Loucy (cell line): ENCODE results near the gene TMEM187.
A peak's percentile ranks its signal among the peaks of the same experiment; 100 is the strongest.

Experiments used
- H2AFZ ChIP-seq: fragments of 200-600 bp; sonication (generic); 2 replicates; pipeline ENCODE4 v1.6.0; 2016; ENCODE audit warnings: antibody characterized with exemption, mild to moderate bottlenecking, low read length, moderate library complexity
- H3F3A ChIP-seq: fragments of 200-600 bp; 2 replicates; pipeline ENCODE4 v1.6.0; 2016; ENCODE audit warnings: antibody characterized with exemption, low read depth, mild to moderate bottlenecking
- H3K27me3 ChIP-seq: fragments of 200-600 bp; sonication (generic); 2 replicates; pipeline ENCODE4 v1.6.1; 2014; ENCODE audit warnings: low read length, mild to moderate bottlenecking; ENCODE audit not compliant: insufficient read depth, poor library complexity, severe bottlenecking
- H3K36me3 ChIP-seq: fragments of 200-600 bp; sonication (generic); 2 replicates; pipeline ENCODE4 v1.6.1; 2016; ENCODE audit warnings: low read length; ENCODE audit not compliant: insufficient read depth
- H3K4me1 ChIP-seq: fragments of 200-600 bp; sonication (generic); 2 replicates; pipeline ENCODE4 v1.5.1; 2014; ENCODE audit warnings: low read length, mild to moderate bottlenecking; ENCODE audit not compliant: insufficient read depth, poor library complexity, severe bottlenecking
- H3K4me2 ChIP-seq: fragments of 200-600 bp; sonication (generic); 2 replicates; pipeline ENCODE4 v1.6.0; 2014; ENCODE audit warnings: antibody characterized with exemption, low read length, low read depth, mild to moderate bottlenecking; ENCODE audit not compliant: poor library complexity, severe bottlenecking
- H3K4me3 ChIP-seq: fragments of 200-600 bp; sonication (generic); 2 replicates; pipeline ENCODE4 v1.5.1; 2014; ENCODE audit warnings: low read length, mild to moderate bottlenecking, mixed read lengths; ENCODE audit not compliant: poor library complexity, severe bottlenecking
- H3K79me2 ChIP-seq: fragments of 200-600 bp; sonication (generic); 2 replicates; pipeline ENCODE4 v1.6.1; 2014; ENCODE audit warnings: low read length; ENCODE audit not compliant: insufficient read depth
- H3K9ac ChIP-seq: fragments of 200-600 bp; sonication (generic); 2 replicates; pipeline ENCODE4 v1.6.0; 2014; ENCODE audit warnings: mild to moderate bottlenecking, low read depth, low read length, moderate library complexity; ENCODE audit not compliant: poor library complexity, severe bottlenecking
- H3K9me2 ChIP-seq: fragments of 200-600 bp; sonication (generic); replicated peaks from 2 replicates; pipeline ENCODE4 v1.6.1; 2016; ENCODE audit warnings: low read depth, low read length, mixed read lengths
- H3K9me3 ChIP-seq: fragments of 200-600 bp; sonication (generic); 2 replicates; pipeline ENCODE4 v1.6.1; 2014; ENCODE audit warnings: mild to moderate bottlenecking, antibody characterized with exemption, low read length, low read depth; ENCODE audit not compliant: insufficient read depth
- H4K20me1 ChIP-seq: fragments of 200-600 bp; sonication (generic); 2 replicates; pipeline ENCODE4 v1.6.0; 2014; ENCODE audit warnings: antibody characterized with exemption, low read length, mild to moderate bottlenecking; ENCODE audit not compliant: insufficient read depth, poor library complexity, severe bottlenecking
- CTCF ChIP-seq: fragments of 200-600 bp; sonication (generic); conservative IDR thresholded peaks from 2 replicates; pipeline ENCODE4 v1.5.1; 2014; ENCODE audit warnings: mild to moderate bottlenecking, antibody characterized with exemption, low read length
- EZH2phosphoT487 ChIP-seq: fragments of 200-600 bp; IDR thresholded peaks from 2 replicates; pipeline ENCODE4 v1.6.1; 2018; ENCODE audit warnings: antibody characterized with exemption, mild to moderate bottlenecking, moderate library complexity, borderline replicate concordance

TMEM187 gene

GRCh38 chrX:153931151-153931550 is 41.4 kb upstream of the TMEM187 start:
- Histone ChIP-seq H4K20me1 (no peaks in the 10 kb centered on the region), H3K4me2 (no peak overlapping the region), H3K4me3 (no peak overlapping the region), H3K79me2 (peaks cover 48% of the 10 kb centered on the region), H2AFZ (no peak overlapping the region), H3K36me3 (no peaks in the 10 kb centered on the region), H3K4me1 (peaks cover 13% of the 10 kb centered on the region), H3K9me2 (no peaks in the 10 kb centered on the region), H3F3A (peaks cover 7% of the 10 kb centered on the region; the same call in 1 of the 2 replicates), H3K9me3 (no peaks in the 10 kb centered on the region), H3K9ac (peak overlapping the region; percentile 12), H3K27me3 (no peaks in the 10 kb centered on the region)
- TF ChIP-seq CTCF, result no peak
- TF ChIP-seq EZH2phosphoT487, result no peak

- no peaks in the 10 kb centered on the region for H3K9me2 ChIP-seq
- H3K27me3 ChIP-seq, result no peaks in the 10 kb centered on the region
- H4K20me1 ChIP-seq, result no peaks in the 10 kb centered on the region
- peaks cover 13% of the 10 kb centered on the region for H3K4me1 ChIP-seq
- no peak for TF ChIP-seq CTCF
- no peak for TF ChIP-seq EZH2phosphoT487
- no peaks in the 10 kb centered on the region for H3K36me3 ChIP-seq
- H3K4me2 ChIP-seq, result no peak overlapping the region
- H2AFZ ChIP-seq, result no peak overlapping the region
- H3F3A ChIP-seq, result peaks cover 4% of the 10 kb centered on the region; the same call in 1 of the 2 replicates
- peaks cover 48% of the 10 kb centered on the region for H3K79me2 ChIP-seq
- no peaks in the 10 kb centered on the region for H3K9me3 ChIP-seq
- H3K4me3 ChIP-seq, result no peak overlapping the region
- peak overlapping the region; percentile 12 for H3K9ac ChIP-seq
Observed at GRCh38 chrX:153931748-153932147, 40.8 kb upstream of the TMEM187 start.

- Histone ChIP-seq H3K79me2 (peaks cover 48% of the 10 kb centered on the region), H3K9ac (no peak overlapping the region), H4K20me1 (no peaks in the 10 kb centered on the region), H3K4me1 (peaks cover 13% of the 10 kb centered on the region), H3F3A (peaks cover 4% of the 10 kb centered on the region; the same call in 1 of the 2 replicates), H3K27me3 (no peaks in the 10 kb centered on the region), H3K9me2 (no peaks in the 10 kb centered on the region), H3K4me2 (no peak overlapping the region), H2AFZ (no peak overlapping the region), H3K4me3 (no peak overlapping the region), H3K36me3 (no peaks in the 10 kb centered on the region), H3K9me3 (no peaks in the 10 kb centered on the region)
- no peak for TF ChIP-seq EZH2phosphoT487
Observed at GRCh38 chrX:153932220-153932915, 40.2 kb upstream of the TMEM187 start.

GRCh38 chrX:153933748-153934147 is 38.8 kb upstream of the TMEM187 start:
- no peak overlapping the region for H2AFZ ChIP-seq
- H3K4me1 ChIP-seq, result peaks cover 13% of the 10 kb centered on the region

More at GRCh38 chrX:153933748-153934147, 38.8 kb upstream of the TMEM187 start:
- Histone ChIP-seq H4K20me1 (no peaks in the 10 kb centered on the region), H3K9ac (peak overlapping the region; percentile 81), H3F3A (no peaks in the 10 kb centered on the region), H3K4me2 (peak overlapping the region; percentile 89), H3K9me3 (no peaks in the 10 kb centered on the region), H3K9me2 (no peaks in the 10 kb centered on the region), H3K4me3 (peak overlapping the region; percentile 81), H3K79me2 (peaks cover 48% of the 10 kb centered on the region), H3K27me3 (no peaks in the 10 kb centered on the region), H3K36me3 (no peaks in the 10 kb centered on the region)
- no peak for TF ChIP-seq CTCF
- no peak for TF ChIP-seq EZH2phosphoT487
